Aorta (tissue), 5 donors: Measurements from ENCODE around the gene ANKRD11. TPM values are rescaled to one million over a fixed set of nuclear protein-coding genes. Genes with fewer than 3 reads are reported as not detected.

Experiments used
- ATAC-seq: fragments of 200-7000 bp; cut with Tn5 transposase; one replicate; pipeline ENCODE4 v1.9.1; 2022; ENCODE audit warnings: moderate library complexity; ENCODE audit not compliant: low FRiP score
- DNase-seq, 2 donors: peaks; one replicate each; pipeline ENCODE4 v3.0.0-alpha.2; 2020
- H3K27ac ChIP-seq, 2 donors: one replicate each; pipeline ENCODE4 v1.5.1; 2013; ENCODE audit warnings: low read length in 2 of 2, mild to moderate bottlenecking in 2 of 2, moderate library complexity in 2 of 2, control low read depth in 1 of 2, inconsistent platforms in 1 of 2, low read depth in 1 of 2
- H3K27me3 ChIP-seq, 2 donors: one replicate each; pipeline ENCODE4 v1.6.1; 2013; ENCODE audit warnings: control low read depth in 1 of 2, low read length in 1 of 2, mild to moderate bottlenecking in 1 of 2, moderate library complexity in 1 of 2; ENCODE audit not compliant: insufficient read depth in 2 of 2, control insufficient read depth in 1 of 2
- H3K36me3 ChIP-seq, 2 donors: one replicate each; pipeline ENCODE4 v1.6.1; 2013; ENCODE audit warnings: control low read depth in 1 of 2, low read length in 1 of 2, mild to moderate bottlenecking in 1 of 2; ENCODE audit not compliant: insufficient read depth in 2 of 2, control insufficient read depth in 1 of 2
- H3K4me1 ChIP-seq, 2 donors: one replicate each; pipeline ENCODE4 v1.6.1; 2013; ENCODE audit warnings: low read length in 2 of 2, control low read depth in 1 of 2, mild to moderate bottlenecking in 1 of 2, moderate library complexity in 1 of 2; ENCODE audit not compliant: insufficient read depth in 2 of 2, control insufficient read depth in 1 of 2
- H3K4me3 ChIP-seq, 2 donors: one replicate each; pipeline ENCODE4 v1.5.1; 2013; ENCODE audit warnings: low read length in 2 of 2, control low read depth in 1 of 2, mild to moderate bottlenecking in 1 of 2
- H3K9me3 ChIP-seq: one replicate; pipeline ENCODE4 v1.6.1; 2013; ENCODE audit warnings: mild to moderate bottlenecking, low read length; ENCODE audit not compliant: control insufficient read depth
- WGBS, 2 donors: extraction: QIAGEN DNeasy Blood & Tissue Kit; methylation state at CpG; one replicate each; pipeline ENCODE4 v1.1.7; 2013; 5-methylcytosine and 5-hydroxymethylcytosine counted together
- intact Hi-C, 2 donors: fragments of 100-400 bp; cut with DNase I; formaldehyde crosslinking; loops; one replicate each; pipeline versions ENCODE4 v1.14.2 to v1.15.0; 2022
- polyA plus RNA-seq, 2 donors: library from polyadenylated mRNA; stranded (reverse); fragments of 200-250 nt; gene quantifications; one replicate each; pipeline ENCODE4 v1.2.3, GENCODE V29; 2013
- total RNA-seq, 2 donors: library from RNA; stranded (reverse); fragmentation: NEBNext Ultra II Directional; extraction: Animal tissue kit (Norgen Biotek cat#: 25700); gene quantifications; one replicate each; pipeline ENCODE4 v1.2.1, GENCODE V29; 2021
- donor health status: healthy with polysubstance abuse.
- donor health status: Bipolar disorder and iron deficiency.
- donor health status: DM: no; HTN: no; CAD: no.
- donor health status: DM: no; HTN: no; CAD: no.
- donor health status: DM: yes; HTN: yes; CAD: no.

Gene ANKRD11
- total and polyA plus RNA-seq, 4 donors: 34.6 to 139 (median 90.1) TPM

DNA sequence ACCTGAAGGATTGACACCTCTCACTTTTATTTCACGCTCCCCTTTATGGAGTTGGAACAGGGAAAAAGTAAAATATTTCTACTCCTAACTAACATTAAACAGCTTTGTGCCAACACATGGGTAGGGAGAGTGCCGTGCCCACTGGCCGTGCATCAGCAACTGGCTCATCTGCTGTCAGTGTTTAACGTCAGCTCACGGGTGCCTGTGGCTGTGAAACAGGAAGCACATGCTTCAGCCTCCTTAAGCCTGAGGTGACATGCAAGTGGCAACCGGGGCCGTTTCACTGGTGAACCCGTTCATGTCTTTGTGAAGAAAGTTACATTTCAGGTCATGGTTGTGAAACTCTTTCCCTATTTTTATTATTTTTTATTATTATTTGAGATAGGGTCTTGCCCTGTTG, 21.0 kb upstream of the ANKRD11 start:
- Histone ChIP-seq H3K9me3 (no peaks in the 10 kb centered on the region), H3K27me3 (no peaks in the 10 kb centered on the region), H3K4me1 (no peaks in the 10 kb centered on the region), H3K4me3 (no peak overlapping the region), H3K27ac (no peak overlapping the region), H3K36me3 (peaks cover 3% of the 10 kb centered on the region in 2 donors)
- intact Hi-C loops: no loop called here
- WGBS, 2 donors: 81 to 83% methylated on average over 8 of the region's 8 CpGs
- ATAC-seq: no peak
- DNase-seq: no peak

DNA sequence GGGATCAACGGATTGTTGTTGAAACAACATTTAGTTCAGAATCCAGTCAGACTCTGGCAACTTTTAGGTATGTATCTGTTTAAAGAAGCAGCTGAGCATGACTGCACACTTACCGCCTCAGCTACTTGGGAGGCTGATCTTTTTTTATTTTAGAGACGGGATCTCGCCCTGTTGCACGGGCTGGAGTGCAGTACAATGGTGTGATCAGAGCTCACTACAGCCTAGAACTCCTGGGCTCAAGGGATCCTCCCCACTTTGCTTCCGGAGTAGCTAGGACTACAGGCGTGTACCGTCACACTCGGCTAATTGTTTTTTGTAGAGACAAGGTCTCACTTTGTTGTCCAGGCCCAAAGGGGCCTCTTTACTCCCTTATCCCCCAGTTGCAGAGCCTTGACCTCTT, 20.2 kb upstream of the ANKRD11 start:
- Histone ChIP-seq H3K4me3 (no peak overlapping the region), H3K27me3 (no peaks in the 10 kb centered on the region), H3K4me1 (no peaks in the 10 kb centered on the region), H3K9me3 (no peaks in the 10 kb centered on the region), H3K27ac (no peak overlapping the region), H3K36me3 (peaks cover 3% of the 10 kb centered on the region in 2 donors)
- intact Hi-C loops: no loop called here
- DNase-seq (no peak), ATAC-seq (no peak)
- 90% methylated on average over 9 of the region's 9 CpGs for WGBS, 2 donors

DNA sequence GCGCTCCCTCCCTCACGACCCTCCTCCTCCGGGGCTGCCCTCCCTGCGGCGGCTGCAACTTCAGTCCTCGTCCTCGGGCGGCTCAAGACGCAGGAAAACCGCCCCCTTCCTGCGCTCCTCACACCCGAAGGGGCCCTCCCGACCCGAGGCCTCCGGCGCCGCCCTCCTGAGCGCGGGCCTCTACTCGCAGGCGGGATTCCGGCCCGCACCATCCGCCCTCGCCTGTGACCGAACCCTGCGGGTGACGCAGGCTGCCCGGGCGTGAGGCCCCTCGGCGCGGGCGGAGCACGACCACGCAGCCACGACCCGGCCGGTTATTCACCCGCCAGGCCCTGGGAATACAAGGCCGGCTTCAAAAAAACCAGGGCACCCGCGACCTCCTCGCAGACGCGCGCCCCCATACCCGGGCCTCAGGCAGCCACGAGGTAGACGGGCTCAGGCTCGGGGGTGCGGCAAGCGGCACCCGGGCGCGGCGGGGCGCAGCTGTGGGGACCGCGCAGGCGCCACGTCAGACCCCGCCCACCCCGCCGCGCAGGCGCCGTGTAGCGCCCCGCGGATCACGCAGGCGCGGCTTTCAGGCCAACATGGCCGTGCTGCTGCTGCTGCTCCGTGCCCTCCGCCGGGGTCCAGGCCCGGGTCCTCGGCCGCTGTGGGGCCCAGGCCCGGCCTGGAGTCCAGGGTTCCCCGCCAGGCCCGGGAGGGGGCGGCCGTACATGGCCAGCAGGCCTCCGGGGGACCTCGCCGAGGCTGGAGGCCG, 17.7 kb upstream of the ANKRD11 start, which contains the start of gene SPG7:
TSS of gene SPG7 (plus strand) at position 570 of the 757 bp plus-strand sequence. CDS start at position 585, 15 bp downstream.
- WGBS, 2 donors: 0 to 1% methylated on average over 53 to 90 of the region's 90 CpGs
- intact Hi-C loops: loop anchor here (5.0 kb wide), 1 partner anchor 176 kb away; no protein-coding TSS in a partner anchor
- ATAC-seq: peak; percentile 95
- H3K27ac ChIP-seq: peak within 1 kb of the TSS in 1 of 2 donors; percentile 60
- no peaks in the 10 kb centered on the region for H3K4me1 ChIP-seq
- peak; percentile 86 to 95 for DNase-seq
- H3K27me3 ChIP-seq: no peaks in the 10 kb centered on the region
- no peaks in the 10 kb centered on the region for H3K9me3 ChIP-seq
- peak within 1 kb of the TSS; percentile 92 to 96 for H3K4me3 ChIP-seq
- peaks cover 0 to 1% of the 10 kb centered on the region in 2 donors for H3K36me3 ChIP-seq

DNA sequence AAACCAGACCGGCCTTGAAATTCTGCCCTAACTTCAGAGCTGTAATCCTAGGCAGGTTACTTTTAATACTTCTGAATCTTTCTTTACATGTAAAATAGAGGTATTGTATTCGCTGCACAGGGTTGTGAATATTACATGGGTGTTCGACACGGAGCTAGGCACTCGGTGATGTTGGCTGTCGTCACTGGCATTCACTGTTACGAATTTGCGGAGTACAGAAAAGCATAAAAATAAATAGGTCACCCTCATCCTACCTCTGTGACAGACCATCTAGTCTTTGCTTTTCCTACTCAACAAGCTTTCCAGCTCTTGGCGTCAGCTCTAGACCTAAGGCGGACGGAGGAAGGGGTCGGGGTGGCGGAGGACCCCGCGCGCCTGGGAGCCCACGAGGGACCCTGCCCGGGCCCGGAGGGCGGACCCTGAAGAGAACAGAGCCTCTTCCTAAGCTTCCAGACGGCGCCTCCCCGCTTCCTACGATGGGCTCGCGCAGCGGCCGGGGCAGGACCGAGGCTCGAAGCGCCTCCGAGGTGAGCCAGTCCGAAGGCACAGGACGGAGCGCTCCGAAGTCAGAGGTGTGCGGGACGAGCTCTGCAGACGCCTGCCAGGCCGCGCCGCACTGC, 17.0 kb upstream of the ANKRD11 start:
- H3K27me3 ChIP-seq: no peaks in the 10 kb centered on the region
- peak; percentile 45 for ATAC-seq
- intact Hi-C loops: loop anchor here (5.0 kb wide), 1 partner anchor 175 kb away; no protein-coding TSS in a partner anchor
- peak in 1 of 2 donors; percentile 81 for DNase-seq
- peaks cover 0 to 1% of the 10 kb centered on the region in 2 donors for H3K36me3 ChIP-seq
- H3K9me3 ChIP-seq: no peaks in the 10 kb centered on the region
- no peaks in the 10 kb centered on the region for H3K4me1 ChIP-seq
- H3K4me3 ChIP-seq: peak overlapping the region; percentile 15 to 92
- H3K27ac ChIP-seq: peak overlapping the region in 1 of 2 donors; percentile 20
- 6% methylated on average over 38 to 42 of the region's 42 CpGs for WGBS, 2 donors

DNA sequence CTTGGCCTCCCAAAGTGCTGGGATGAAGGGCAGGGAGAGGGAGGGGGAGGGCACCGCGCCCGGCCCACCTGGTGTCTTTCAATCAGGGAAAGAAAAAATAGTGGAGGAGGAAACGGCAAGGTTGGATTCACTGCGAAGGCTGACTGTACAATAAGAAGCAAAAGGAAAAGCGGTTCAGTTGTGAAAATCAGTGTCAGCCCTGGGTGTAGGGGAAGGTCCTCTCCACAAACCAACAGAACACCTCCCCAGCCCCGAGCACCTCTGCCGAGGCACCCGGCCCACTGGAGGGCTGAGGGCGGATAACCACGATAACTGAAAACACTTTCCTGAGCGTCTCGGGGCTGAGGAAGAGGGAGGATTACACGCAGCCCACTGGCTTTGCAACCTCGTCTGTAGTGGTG, 16.4 kb upstream of the ANKRD11 start:
- DNase-seq: no peak
- H3K27ac ChIP-seq: no peak overlapping the region
- H3K27me3 ChIP-seq: no peaks in the 10 kb centered on the region
- no peaks in the 10 kb centered on the region for H3K9me3 ChIP-seq
- H3K4me1 ChIP-seq: no peaks in the 10 kb centered on the region
- no peak overlapping the region for H3K4me3 ChIP-seq
- peaks cover 0 to 1% of the 10 kb centered on the region in 2 donors for H3K36me3 ChIP-seq
- intact Hi-C loops: loop anchor here (5.0 kb wide), 1 partner anchor 174 kb away; no protein-coding TSS in a partner anchor
- ATAC-seq: no peak
- 39 to 55% methylated on average over 13 to 15 of the region's 15 CpGs for WGBS, 2 donors

DNA sequence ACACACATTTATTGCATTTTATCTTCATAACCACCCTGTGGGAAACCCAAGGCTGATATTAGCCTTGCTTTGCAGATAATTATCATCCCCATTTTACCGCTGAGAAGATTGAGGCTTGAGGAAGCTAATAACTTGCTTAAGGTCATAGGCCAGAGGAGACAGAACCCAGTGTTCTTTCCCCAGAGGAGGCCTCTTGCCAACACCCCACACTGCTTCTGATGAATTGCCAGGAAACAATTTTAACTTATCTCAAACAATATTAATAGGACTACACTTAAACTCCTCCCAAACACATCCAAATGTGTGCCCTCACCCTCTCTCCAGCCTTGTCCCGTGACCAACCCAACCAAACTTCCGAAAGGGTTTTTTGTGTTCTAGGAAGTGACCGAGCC, 15.7 kb upstream of the ANKRD11 start:
- WGBS, 2 donors: 60 to 67% methylated on average over 4 of the region's 4 CpGs
- intact Hi-C loops: loop anchor here (5.0 kb wide), 1 partner anchor 174 kb away; no protein-coding TSS in a partner anchor

DNA sequence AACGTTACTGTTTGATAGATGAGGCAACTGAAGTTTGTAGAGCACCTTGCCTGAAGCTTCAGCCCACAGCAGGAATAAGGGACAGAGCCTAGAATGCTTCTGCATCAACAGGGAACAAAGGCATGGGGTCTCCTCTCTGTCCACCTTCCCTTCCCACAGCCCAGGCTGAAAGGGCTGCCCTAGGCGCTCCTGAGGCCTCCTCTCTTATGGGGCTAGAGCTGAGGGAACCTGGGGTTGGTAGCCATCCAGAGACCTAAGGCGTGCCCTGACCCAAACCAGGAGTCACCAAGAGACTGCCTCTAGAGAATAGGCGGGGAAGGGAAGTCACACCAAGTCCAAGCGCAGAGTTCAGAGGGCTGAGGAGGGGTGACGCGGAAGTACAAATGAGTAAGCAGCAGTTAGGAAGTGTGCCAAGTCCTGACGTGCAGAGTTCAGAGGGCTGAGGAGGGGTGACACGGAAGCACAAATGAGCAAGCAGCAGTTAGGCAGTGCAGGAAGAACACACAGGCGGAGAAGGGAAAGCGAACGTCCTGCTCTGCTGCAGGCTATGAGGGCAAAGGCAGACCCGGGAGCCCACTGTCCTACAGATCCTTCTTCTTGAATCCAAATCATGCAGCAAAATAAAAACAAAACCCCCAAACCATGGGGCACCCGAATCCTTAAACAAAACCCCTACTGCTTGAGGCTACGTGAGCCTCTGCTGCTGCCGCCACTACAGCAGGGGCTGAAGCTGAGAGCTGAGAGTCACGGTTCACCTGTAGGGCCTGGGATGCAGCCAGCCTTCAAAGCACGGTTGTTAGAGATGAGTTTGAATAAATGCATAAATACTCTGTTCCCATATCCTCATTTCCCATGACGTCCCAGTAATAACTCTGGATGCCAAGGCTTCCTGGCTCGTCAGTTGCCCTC, 15.1 kb upstream of the ANKRD11 start:
- peak; percentile 60 for ATAC-seq

More for the DNA sequence above, 15.7 kb upstream of the ANKRD11 start:
- no peak for DNase-seq
- H3K27me3 ChIP-seq: no peaks in the 10 kb centered on the region
- H3K4me3 ChIP-seq: no peak overlapping the region
- ATAC-seq: no peak
- no peak overlapping the region for H3K27ac ChIP-seq
- H3K9me3 ChIP-seq: no peaks in the 10 kb centered on the region
- H3K36me3 ChIP-seq: no peaks in the 10 kb centered on the region
- no peaks in the 10 kb centered on the region for H3K4me1 ChIP-seq

DNA sequence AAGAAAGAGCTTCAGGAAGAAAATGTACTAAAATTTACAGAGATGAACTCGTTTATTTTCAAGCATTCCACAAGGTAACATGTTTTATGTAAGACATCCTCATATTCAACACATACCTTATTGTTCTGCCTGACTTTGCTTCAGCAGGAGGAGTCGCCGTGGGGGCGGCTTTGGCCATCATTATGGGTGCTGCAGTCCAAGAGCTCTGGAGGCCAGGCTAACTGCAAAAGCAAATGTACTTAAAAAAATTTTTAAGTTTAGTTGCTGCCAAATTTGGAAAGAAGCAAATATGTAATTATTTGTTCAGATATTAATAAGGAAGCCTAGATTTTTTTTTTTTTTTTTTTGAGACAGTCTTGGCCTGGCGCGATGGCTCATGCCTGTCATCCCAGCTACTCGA, 13.7 kb upstream of the ANKRD11 start:
- H3K27me3 ChIP-seq: no peaks in the 10 kb centered on the region
- H3K4me3 ChIP-seq: no peak overlapping the region
- H3K4me1 ChIP-seq: no peaks in the 10 kb centered on the region
- intact Hi-C loops: no loop called here
- ATAC-seq (no peak), DNase-seq (no peak)
- H3K9me3 ChIP-seq: no peaks in the 10 kb centered on the region
- H3K27ac ChIP-seq: no peak overlapping the region
- WGBS, 2 donors: 81 to 89% methylated on average over 7 of the region's 7 CpGs
- H3K36me3 ChIP-seq: no peaks in the 10 kb centered on the region

More for the DNA sequence above, 15.1 kb upstream of the ANKRD11 start:
- no peaks in the 10 kb centered on the region for H3K36me3 ChIP-seq
- intact Hi-C loops: loop anchor here (5.0 kb wide), 1 partner anchor 173 kb away; no protein-coding TSS in a partner anchor
- 57 to 59% methylated on average over 20 of the region's 20 CpGs for WGBS, 2 donors
- peak; percentile 89 to 94 for DNase-seq
- H3K9me3 ChIP-seq: no peaks in the 10 kb centered on the region
- no peaks in the 10 kb centered on the region for H3K27me3 ChIP-seq
- no peaks in the 10 kb centered on the region for H3K4me1 ChIP-seq
- no peak overlapping the region for H3K4me3 ChIP-seq
- peak overlapping the region in 1 of 2 donors; percentile 32 for H3K27ac ChIP-seq
